ENCODE measurements around the gene ADIG. TPM values are rescaled to one million over a fixed set of nuclear protein-coding genes. Genes with fewer than 3 reads are reported as not detected.

ADIG gene
- total and polyA plus RNA-seq, 2 donors (not counting 1 experiment from before 2014, with no cell fraction given): not detected

- Histone ChIP-seq H3K27me3 (ENCODE audit: control insufficient read depth, insufficient read depth, low read length) (peaks cover 11% of the 10 kb centered on the region), H2AFZ (ENCODE audit: low read length) (no peak overlapping the region), H3K9ac (ENCODE audit: insufficient read depth, low read length) (no peak overlapping the region), H3K79me2 (ENCODE audit: control insufficient read depth, insufficient read depth, low read length) (no peaks in the 10 kb centered on the region), H3K27ac (ENCODE audit: insufficient read depth, low read length) (no peak overlapping the region), H3K4me1 (ENCODE audit: control insufficient read depth, extremely low read depth, insufficient read depth, low read length) (no peaks in the 10 kb centered on the region), H3K9me3 (ENCODE audit: control insufficient read depth, insufficient read depth, low read depth, low read length) (no peaks in the 10 kb centered on the region), H3K36me3 (ENCODE audit: control insufficient read depth, insufficient read depth, low read length) (no peaks in the 10 kb centered on the region), H4K20me1 (ENCODE audit: control insufficient read depth, extremely low read depth, insufficient read depth, low read length) (no peaks in the 10 kb centered on the region), H3K4me3 (replicated peaks in 1 of 4; ENCODE audit: control extremely low read depth in 1 of 4, insufficient read depth in 1 of 4, low read depth in 3 of 4, low read length in 4 of 4) (no peak overlapping the region), H3K4me2 (ENCODE audit: extremely low read depth, insufficient read depth, low read length) (no peak overlapping the region)
- DNase-seq (ENCODE audit: low read depth in 2 of 2): no peak
- TF ChIP-seq EZH2 (IDR thresholded peaks at IDR 0.05; ENCODE audit: low read length, missing control alignments): no peak
- TF ChIP-seq CTCF (conservative IDR thresholded peaks at IDR 0.05 in 1 of 2, IDR thresholded peaks at IDR 0.05 in 1 of 2; ENCODE audit: low read depth in 1 of 2, low read length in 2 of 2): no peak
Observed at GRCh38 chr20:38586181-38586525, 5.2 kb downstream of the ADIG start.

GRCh38 chr20:38588303-38588702 lies 7.3 kb downstream of the ADIG start:
- H3K4me2 ChIP-seq (ENCODE audit: extremely low read depth, insufficient read depth, low read length): no peak overlapping the region

GRCh38 chr20:38589351-38589750 lies 8.4 kb downstream of the ADIG start:
- DNase-seq (ENCODE audit: low read depth in 2 of 2): no peak
- Histone ChIP-seq H3K4me3 (replicated peaks in 1 of 4; ENCODE audit: control extremely low read depth in 1 of 4, insufficient read depth in 1 of 4, low read depth in 3 of 4, low read length in 4 of 4) (no peak overlapping the region), H2AFZ (ENCODE audit: low read length) (no peak overlapping the region), H3K9ac (ENCODE audit: insufficient read depth, low read length) (no peak overlapping the region), H3K4me1 (ENCODE audit: control insufficient read depth, extremely low read depth, insufficient read depth, low read length) (no peaks in the 10 kb centered on the region), H3K79me2 (ENCODE audit: control insufficient read depth, insufficient read depth, low read length) (no peaks in the 10 kb centered on the region), H4K20me1 (ENCODE audit: control insufficient read depth, extremely low read depth, insufficient read depth, low read length) (no peaks in the 10 kb centered on the region), H3K27ac (ENCODE audit: insufficient read depth, low read length) (no peak overlapping the region), H3K4me2 (ENCODE audit: extremely low read depth, insufficient read depth, low read length) (no peak overlapping the region), H3K9me3 (ENCODE audit: control insufficient read depth, insufficient read depth, low read depth, low read length) (no peaks in the 10 kb centered on the region), H3K36me3 (ENCODE audit: control insufficient read depth, insufficient read depth, low read length) (no peaks in the 10 kb centered on the region), H3K27me3 (ENCODE audit: control insufficient read depth, insufficient read depth, low read length) (peaks cover 2% of the 10 kb centered on the region)
- TF ChIP-seq CTCF (conservative IDR thresholded peaks at IDR 0.05 in 1 of 2, IDR thresholded peaks at IDR 0.05 in 1 of 2; ENCODE audit: low read depth in 1 of 2, low read length in 2 of 2): no peak
- TF ChIP-seq EZH2 (IDR thresholded peaks at IDR 0.05; ENCODE audit: low read length, missing control alignments): no peak

More at GRCh38 chr20:38588303-38588702, 7.3 kb downstream of the ADIG start:
- no peak overlapping the region for H2AFZ ChIP-seq (ENCODE audit: low read length)
- H3K4me3 ChIP-seq (replicated peaks in 1 of 4; ENCODE audit: control extremely low read depth in 1 of 4, insufficient read depth in 1 of 4, low read depth in 3 of 4, low read length in 4 of 4): no peak overlapping the region
- H3K9me3 ChIP-seq (ENCODE audit: control insufficient read depth, insufficient read depth, low read depth, low read length): no peaks in the 10 kb centered on the region
- no peaks in the 10 kb centered on the region for H3K36me3 ChIP-seq (ENCODE audit: control insufficient read depth, insufficient read depth, low read length)
- H3K4me1 ChIP-seq (ENCODE audit: control insufficient read depth, extremely low read depth, insufficient read depth, low read length): no peaks in the 10 kb centered on the region
- no peaks in the 10 kb centered on the region for H4K20me1 ChIP-seq (ENCODE audit: control insufficient read depth, extremely low read depth, insufficient read depth, low read length)
- no peak for DNase-seq (ENCODE audit: low read depth in 2 of 2)
- no peak overlapping the region for H3K27ac ChIP-seq (ENCODE audit: insufficient read depth, low read length)
- TF ChIP-seq EZH2 (IDR thresholded peaks at IDR 0.05; ENCODE audit: low read length, missing control alignments): no peak
- TF ChIP-seq CTCF (conservative IDR thresholded peaks at IDR 0.05 in 1 of 2, IDR thresholded peaks at IDR 0.05 in 1 of 2; ENCODE audit: low read depth in 1 of 2, low read length in 2 of 2): no peak
- no peaks in the 10 kb centered on the region for H3K79me2 ChIP-seq (ENCODE audit: control insufficient read depth, insufficient read depth, low read length)
- no peak overlapping the region for H3K9ac ChIP-seq (ENCODE audit: insufficient read depth, low read length)
- H3K27me3 ChIP-seq (ENCODE audit: control insufficient read depth, insufficient read depth, low read length): peaks cover 10% of the 10 kb centered on the region

Measured in fibroblast of lung (primary cell).